Endothelial cell of umbilical vein (primary cell): ENCODE results near the gene CDH11. TPM values are rescaled to one million over a fixed set of nuclear protein-coding genes. Genes with fewer than 3 reads are reported as not detected.

ENCODE experiments used
- BruUV-seq: library from RNA; stranded (reverse); fragments of 400-500 nt; replicated peaks from 2 replicates; lab custom pipeline; 2021; lab: Mats Ljungman, UMichigan
- CTCF ChIA-PET: fragments of 300-600, 350-600 bp; sonication (Branson Sonifier 250); formaldehyde crosslinking; loops from one replicate; lab custom pipeline; 2021; ENCODE audit warnings: antibody characterized with exemption, inconsistent platforms; lab: Charles Lee
- POLR2A ChIA-PET: fragments of 300-600, 350-600 bp; sonication (Branson Sonifier 250); formaldehyde crosslinking; loops from one replicate; lab custom pipeline; 2021; ENCODE audit warnings: antibody characterized with exemption, inconsistent platforms; lab: Charles Lee
- DNase-seq: peaks from one replicate; pipeline ENCODE4 v3.0.0-alpha.2; 2011; ENCODE audit warnings: low read depth, low spot score
- FAIRE-seq: peaks from 2 replicates; lab custom pipeline; 2011; peaks lifted over from hg19 to GRCh38; lab: Jason Lieb, UNC
- H2AFZ ChIP-seq: 2 replicates; pipeline ENCODE4 v1.6.0; 2012; ENCODE audit warnings: low read depth, low read length, control low read depth, inconsistent platforms
- H3K27ac ChIP-seq: 2 replicates; pipeline ENCODE4 v1.5.1; 2011; ENCODE audit warnings: low read depth, mild to moderate bottlenecking, control low read depth, low read length, moderate library complexity; ENCODE audit not compliant: insufficient read depth
- H3K27me3 ChIP-seq, 2 experiments: 2 replicates each; pipeline versions ENCODE4 v1.6.0 to v1.6.1; 2011; ENCODE audit warnings: low read length in 2 of 2, mixed read lengths in 1 of 2; ENCODE audit not compliant: control insufficient read depth in 2 of 2, insufficient read depth in 2 of 2
- H3K36me3 ChIP-seq, 2 experiments: 2 replicates in 1 of 2; 3 replicates in 1 of 2; pipeline ENCODE4 v1.5.1; 2011; ENCODE audit warnings: low read length in 2 of 2, mild to moderate bottlenecking in 1 of 2, moderate library complexity in 1 of 2; ENCODE audit not compliant: control insufficient read depth in 2 of 2, insufficient read depth in 2 of 2; ENCODE audit errors: extremely low read depth in 1 of 2
- H3K4me1 ChIP-seq: 3 replicates; pipeline ENCODE4 v1.5.1; 2011; ENCODE audit warnings: mild to moderate bottlenecking, low read length; ENCODE audit not compliant: control insufficient read depth, insufficient read depth; ENCODE audit errors: extremely low read depth
- H3K4me2 ChIP-seq: 2 replicates; pipeline ENCODE4 v1.6.1; 2011; ENCODE audit warnings: low read length, control low read depth, mixed read lengths; ENCODE audit not compliant: insufficient read depth
- H3K4me3 ChIP-seq, 3 experiments: fragments of 200-600 bp in 1 of 3; sonication (generic), shearing (Covaris generic) in 1 of 3; replicated peaks in 1 of 3; 2 replicates each; pipeline ENCODE4 v1.5.1; 2011 to 2016; ENCODE audit warnings: control low read depth in 3 of 3, low read length in 3 of 3, mild to moderate bottlenecking in 2 of 3, inconsistent platforms in 1 of 3, low read depth in 1 of 3, moderate library complexity in 1 of 3; ENCODE audit not compliant: insufficient read depth in 1 of 3
- H3K79me2 ChIP-seq: 2 replicates; pipeline ENCODE4 v1.6.0; 2012; ENCODE audit warnings: low read length, inconsistent platforms; ENCODE audit not compliant: control insufficient read depth, insufficient read depth
- H3K9ac ChIP-seq: replicated peaks from 2 replicates; pipeline ENCODE3; 2011; ENCODE audit warnings: low read length, control low read depth; ENCODE audit not compliant: insufficient read depth; ENCODE audit errors: extremely low read depth
- H3K9me1 ChIP-seq: replicated peaks from 3 replicates; pipeline ENCODE4 v1.6.0; 2011; ENCODE audit warnings: mild to moderate bottlenecking, low read length; ENCODE audit not compliant: control insufficient read depth, insufficient read depth; ENCODE audit errors: extremely low read depth
- H3K9me3 ChIP-seq: replicated peaks from 2 replicates; pipeline ENCODE4 v1.5.1; 2012; ENCODE audit warnings: low read length, inconsistent platforms; ENCODE audit not compliant: control insufficient read depth, insufficient read depth
- H4K20me1 ChIP-seq: replicated peaks from 2 replicates; pipeline ENCODE3; 2011; ENCODE audit warnings: mild to moderate bottlenecking, low read length; ENCODE audit not compliant: control insufficient read depth, insufficient read depth; ENCODE audit errors: extremely low read depth
- CTCF ChIP-seq, 2 donors: IDR thresholded peaks; 1 replicate in 1 of 2; 2 replicates in 1 of 2; pipeline ENCODE4 v1.5.1; 2011; ENCODE audit warnings: low read length in 2 of 2, mild to moderate bottlenecking in 2 of 2, moderate library complexity in 2 of 2, control low read depth in 1 of 2, inconsistent platforms in 1 of 2, low read depth in 1 of 2; ENCODE audit not compliant: insufficient read depth in 1 of 2; ENCODE audit errors: extremely low read depth in 1 of 2
- EZH2 ChIP-seq: IDR thresholded peaks from 2 replicates; pipeline ENCODE4 v1.6.1; 2012; ENCODE audit warnings: borderline replicate concordance, low read depth, mild to moderate bottlenecking, moderate library complexity, low read length, inconsistent platforms; ENCODE audit not compliant: severe bottlenecking
- FOS ChIP-seq: IDR thresholded peaks from 2 replicates; pipeline ENCODE4 v1.6.1; 2011; ENCODE audit warnings: mild to moderate bottlenecking, low read length, moderate library complexity, borderline replicate concordance; ENCODE audit not compliant: insufficient read depth
- GATA2 ChIP-seq: IDR thresholded peaks from 2 replicates; pipeline ENCODE4 v1.7.0; 2011; ENCODE audit warnings: low read depth, mild to moderate bottlenecking, moderate library complexity, mixed read lengths, low read length; ENCODE audit not compliant: insufficient read length, insufficient read depth
- JUN ChIP-seq: IDR thresholded peaks from 2 replicates; pipeline ENCODE4 v1.6.1; 2011; ENCODE audit warnings: borderline replicate concordance, low read depth; ENCODE audit not compliant: insufficient read length, insufficient read depth
- MYC ChIP-seq: IDR thresholded peaks from one replicate; pipeline ENCODE4 v1.6.1; 2011; ENCODE audit warnings: mild to moderate bottlenecking, low read depth, low read length
- POLR2A ChIP-seq: IDR thresholded peaks from 2 replicates; pipeline ENCODE4 v1.6.1; 2012; ENCODE audit warnings: low read depth, mild to moderate bottlenecking, control low read depth, low read length
- POLR2AphosphoS5 ChIP-seq: IDR thresholded peaks from 2 replicates; pipeline ENCODE4 v1.6.1; 2012; ENCODE audit warnings: low read depth, mild to moderate bottlenecking, control low read depth, low read length, moderate library complexity; ENCODE audit not compliant: insufficient read depth
- dilution Hi-C: fragments of 300-500 bp; cut with MboI; formaldehyde crosslinking; loops from one replicate; pipeline ENCODE4 v1.15.0; 2019; ENCODE audit warnings: low sequenced_read_pairs; ENCODE audit not compliant: extremely low pct_ligation_motif_present
- intact Hi-C: fragments of 100-400 bp; cut with micrococcal nuclease; formaldehyde crosslinking; loops from one replicate; pipeline ENCODE4 v1.10.0; 2022
- polyA plus RNA-seq, 4 experiments: library from polyadenylated mRNA; depleted of rRNA in 3 of 4; stranded (reverse) in 3 of 4; unstranded in 1 of 4; fragments of >200 nt; gene quantifications; 2 replicates each; pipeline versions ENCODE4 v1.2.1 to v1.2.3, GENCODE V29; 2011 to 2012; ENCODE audit warnings: missing spikeins in 1 of 4
- total RNA-seq: library from RNA; stranded (reverse); gene quantifications from 2 replicates; pipeline ENCODE4 v1.2.3, GENCODE V29; 2021
- TF ChIP-seq, protein P1 (sequence below): IDR thresholded peaks from 2 replicates; pipeline ENCODE4 v1.6.1; 2011; ENCODE audit not compliant: insufficient read depth, insufficient read length

Gene CDH11
- total and polyA plus RNA-seq, 2 donors (not counting 3 experiments of a cell fraction or from before 2014, with no cell fraction given) = 30.4 to 32.7 TPM

GRCh38 chr16:65042438-65043365 lies 79.2 kb downstream of the CDH11 start:
- H3K4me2 ChIP-seq = no peak overlapping the region
- intact Hi-C loops = no loop called here
- no peak overlapping the region for H3K9ac ChIP-seq
- dilution Hi-C loops = no loop called here
- H3K9me1 ChIP-seq = no peaks in the 10 kb centered on the region
- H3K79me2 ChIP-seq = no peaks in the 10 kb centered on the region
- H3K36me3 ChIP-seq = no peaks in the 10 kb centered on the region
- H3K4me1 ChIP-seq = no peaks in the 10 kb centered on the region
- no peak for DNase-seq
- ChIA-PET CTCF (no interaction called here), POLR2A (no interaction called here)
- no peaks in the 10 kb centered on the region for H4K20me1 ChIP-seq
- H3K27ac ChIP-seq = no peak overlapping the region
- H3K9me3 ChIP-seq = no peaks in the 10 kb centered on the region
- no TSS peak for BruUV-seq
- TF ChIP-seq EZH2 = no peak
- TF ChIP-seq POLR2AphosphoS5 = no peak
- no peak for TF ChIP-seq FOS
- no peak for TF ChIP-seq MYC
- no peak for TF ChIP-seq CTCF (IDR thresholded peaks at IDR 0.05; ENCODE audit: extremely low read depth in 1 of 2, insufficient read depth in 1 of 2, low read depth in 1 of 2, low read length in 2 of 2)
- no peak for TF ChIP-seq POLR2A
- no peak for TF ChIP-seq GATA2
- no peak for TF ChIP-seq JUN
- TF ChIP-seq, protein P1, sequence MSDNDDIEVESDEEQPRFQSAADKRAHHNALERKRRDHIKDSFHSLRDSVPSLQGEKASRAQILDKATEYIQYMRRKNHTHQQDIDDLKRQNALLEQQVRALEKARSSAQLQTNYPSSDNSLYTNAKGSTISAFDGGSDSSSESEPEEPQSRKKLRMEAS = no peak
- H2AFZ ChIP-seq = no peak overlapping the region
- H3K4me3 ChIP-seq = no peak overlapping the region
- no peak for FAIRE-seq
- no peaks in the 10 kb centered on the region for H3K27me3 ChIP-seq
